Esophagus muscularis mucosa (tissue), 4 donors: ENCODE measurements around the gene SPINK4. TPM values are rescaled to one million over a fixed set of nuclear protein-coding genes. Genes with fewer than 3 reads are reported as not detected.

ENCODE experiments used
- DNase-seq: peaks from one replicate; pipeline ENCODE4 v3.0.0-alpha.2; 2017; ENCODE audit errors: extremely low spot score
- H3K27ac ChIP-seq, 4 donors: fragments of 200-600 bp; sonication (generic); replicated peaks in 1 of 4; 1 replicate in 3 of 4; 2 replicates in 1 of 4; pipeline ENCODE4 v1.5.1; 2016 to 2019; ENCODE audit warnings: mild to moderate bottlenecking in 1 of 4
- H3K27me3 ChIP-seq, 4 donors: fragments of 200-600 bp; sonication (generic); one replicate each; pipeline versions ENCODE4 v1.5.1 to v1.6.0; 2016 to 2019
- H3K36me3 ChIP-seq, 4 donors: fragments of 200-600 bp; sonication (generic); one replicate each; pipeline ENCODE4 v1.5.1; 2016 to 2019
- H3K4me1 ChIP-seq, 4 donors: fragments of 200-600 bp; sonication (generic); one replicate each; pipeline ENCODE4 v1.5.1; 2016 to 2019
- H3K4me3 ChIP-seq, 4 donors: fragments of 200-600 bp; sonication (generic); 1 replicate in 2 of 4; 2 replicates in 2 of 4; pipeline ENCODE4 v1.5.1; 2016 to 2019; ENCODE audit warnings: mild to moderate bottlenecking in 4 of 4, moderate library complexity in 1 of 4
- H3K9me3 ChIP-seq, 4 donors: fragments of 200-600 bp; sonication (generic); 1 replicate in 3 of 4; 2 replicates in 1 of 4; pipeline ENCODE4 v1.5.1; 2016 to 2019
- EP300 ChIP-seq: sonication (generic); formaldehyde crosslinking; IDR thresholded peaks from one replicate; pipeline ENCODE4 v1.6.1; 2017; ENCODE audit warnings: antibody characterized with exemption
- POLR2A ChIP-seq: fragments of 450-650 bp; IDR thresholded peaks from one replicate; pipeline ENCODE4 v1.6.1; 2017; ENCODE audit warnings: antibody characterized with exemption, moderate library complexity, mild to moderate bottlenecking, low read depth
- POLR2AphosphoS5 ChIP-seq, 2 donors: sonication (generic); formaldehyde crosslinking; IDR thresholded peaks; one replicate each; pipeline ENCODE4 v1.6.1; 2017; ENCODE audit warnings: antibody characterized with exemption in 2 of 2
- WGBS: methylation state at CpG from one replicate; pipeline ENCODE4 v1.1.5; 2018; 5-methylcytosine and 5-hydroxymethylcytosine counted together
- intact Hi-C: fragments of 100-400 bp; cut with DNase I; formaldehyde crosslinking; loops from one replicate; pipeline ENCODE4 v1.15.1; 2023
- total RNA-seq, 4 donors: library from RNA; depleted of rRNA; stranded (reverse); fragments of >200 nt; gene quantifications; one replicate each; pipeline versions ENCODE4 v1.1.0 to v1.2.1, GENCODE V29; 2016
- TF ChIP-seq, protein P1 (sequence below), 3 experiments: fragments of 200-600 bp in 2 of 3; fragments of 450-650 bp in 1 of 3; sonication (generic) in 2 of 3; IDR thresholded peaks; one replicate each; pipeline ENCODE4 v1.5.1; 2017 to 2019; ENCODE audit warnings: antibody characterized with exemption in 3 of 3, mild to moderate bottlenecking in 2 of 3, moderate library complexity in 1 of 3

SPINK4 gene
- total RNA-seq, 4 donors from 2014 or later: not detected

GRCh38 chr9:33289936-33290246 is 49.9 kb downstream of the SPINK4 start:
- no peak for DNase-seq
- TF ChIP-seq POLR2AphosphoS5 (IDR thresholded peaks at IDR 0.05) (no peak), EP300 (no peak), POLR2A (no peak)
- TF ChIP-seq, protein P1, sequence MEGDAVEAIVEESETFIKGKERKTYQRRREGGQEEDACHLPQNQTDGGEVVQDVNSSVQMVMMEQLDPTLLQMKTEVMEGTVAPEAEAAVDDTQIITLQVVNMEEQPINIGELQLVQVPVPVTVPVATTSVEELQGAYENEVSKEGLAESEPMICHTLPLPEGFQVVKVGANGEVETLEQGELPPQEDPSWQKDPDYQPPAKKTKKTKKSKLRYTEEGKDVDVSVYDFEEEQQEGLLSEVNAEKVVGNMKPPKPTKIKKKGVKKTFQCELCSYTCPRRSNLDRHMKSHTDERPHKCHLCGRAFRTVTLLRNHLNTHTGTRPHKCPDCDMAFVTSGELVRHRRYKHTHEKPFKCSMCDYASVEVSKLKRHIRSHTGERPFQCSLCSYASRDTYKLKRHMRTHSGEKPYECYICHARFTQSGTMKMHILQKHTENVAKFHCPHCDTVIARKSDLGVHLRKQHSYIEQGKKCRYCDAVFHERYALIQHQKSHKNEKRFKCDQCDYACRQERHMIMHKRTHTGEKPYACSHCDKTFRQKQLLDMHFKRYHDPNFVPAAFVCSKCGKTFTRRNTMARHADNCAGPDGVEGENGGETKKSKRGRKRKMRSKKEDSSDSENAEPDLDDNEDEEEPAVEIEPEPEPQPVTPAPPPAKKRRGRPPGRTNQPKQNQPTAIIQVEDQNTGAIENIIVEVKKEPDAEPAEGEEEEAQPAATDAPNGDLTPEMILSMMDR (IDR thresholded peaks at IDR 0.05): no peak
- Histone ChIP-seq H3K9me3 (no peaks in the 10 kb centered on the region), H3K4me3 (peak overlapping the region; percentile 78 to 89 (median 88)), H3K27ac (peak overlapping the region; percentile 97 to 100 (median 99)), H3K27me3 (no peaks in the 10 kb centered on the region), H3K36me3 (peaks cover 0 to 35% (median 16%) of the 10 kb centered on the region in 4 donors), H3K4me1 (peaks cover 46 to 64% (median 56%) of the 10 kb centered on the region in 4 donors)
- intact Hi-C loops: loop anchor here (5.0 to 10.0 kb wide), 3 partner anchors 37 to 185 kb away; partner anchors contain the start of gene NOL6
- 0% methylated on average over 14 of the region's 14 CpGs for WGBS

- peak within 1 kb of the TSS; percentile 78 to 89 (median 88) for H3K4me3 ChIP-seq
- H3K36me3 ChIP-seq: peaks cover 2 to 36% (median 20%) of the 10 kb centered on the region in 4 donors
- peak within 1 kb of the TSS; percentile 97 to 100 (median 99) for H3K27ac ChIP-seq
- TF ChIP-seq EP300: peak; percentile 37
- peak; percentile 99 to 100 for TF ChIP-seq POLR2AphosphoS5 (IDR thresholded peaks at IDR 0.05)
- TF ChIP-seq, protein P1 (IDR thresholded peaks at IDR 0.05): peak in 1 of 3 experiments; percentile 21
- TF ChIP-seq POLR2A: peak; percentile 62
- peak; percentile 100 for DNase-seq
- peaks cover 47 to 68% (median 62%) of the 10 kb centered on the region in 4 donors for H3K4me1 ChIP-seq
- H3K27me3 ChIP-seq: no peaks in the 10 kb centered on the region
- intact Hi-C loops: loop anchor here (5.0 kb wide), 1 partner anchor 37 kb away; no protein-coding TSS in a partner anchor
- under 1% methylated on average over 53 of the region's 63 CpGs for WGBS
- H3K9me3 ChIP-seq: no peaks in the 10 kb centered on the region
Measured at GRCh38 chr9:33290247-33291030, 50.5 kb downstream of the SPINK4 start, which contains the start of gene NFX1. Gene NFX1, plus strand, starts transcription at chr9:33290516. Its CDS starts 57 bp downstream, at chr9:33290573.

DNA sequence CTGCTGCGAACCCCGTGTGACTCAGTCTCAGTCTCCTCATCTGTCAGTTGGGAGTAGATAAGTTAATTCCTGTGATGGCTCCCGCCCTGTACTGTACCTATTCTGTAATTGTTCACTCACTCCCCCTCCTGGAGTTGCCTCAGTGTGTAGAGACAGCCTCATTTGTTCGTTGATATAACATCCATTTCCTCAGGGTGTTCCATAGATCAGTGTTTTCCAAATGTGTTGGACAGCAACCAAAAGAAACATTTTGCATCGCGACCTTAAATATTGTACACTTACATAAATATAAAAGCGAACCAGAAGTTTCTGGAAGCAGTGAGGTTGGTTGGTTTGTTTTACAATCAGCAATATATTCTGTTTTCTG is 51.0 kb downstream of the SPINK4 start:
- WGBS: 14% methylated on average over 7 of the region's 7 CpGs
- H3K27me3 ChIP-seq: no peaks in the 10 kb centered on the region
- peak overlapping the region; percentile 97 to 100 (median 99) for H3K27ac ChIP-seq
- no peak for DNase-seq
- H3K36me3 ChIP-seq: peaks cover 8 to 36% (median 22%) of the 10 kb centered on the region in 4 donors
- no peaks in the 10 kb centered on the region for H3K9me3 ChIP-seq
- TF ChIP-seq POLR2AphosphoS5 (IDR thresholded peaks at IDR 0.05) (no peak), POLR2A (no peak), EP300 (no peak)
- TF ChIP-seq, protein P1 (IDR thresholded peaks at IDR 0.05): no peak
- H3K4me3 ChIP-seq: peak overlapping the region; percentile 78 to 89 (median 88)
- peaks cover 52 to 74% (median 68%) of the 10 kb centered on the region in 4 donors for H3K4me1 ChIP-seq
- intact Hi-C loops: loop anchor here (5.0 kb wide), 1 partner anchor 36 kb away; no protein-coding TSS in a partner anchor

GRCh38 chr9:33291901-33292300 is 51.9 kb downstream of the SPINK4 start:
- Histone ChIP-seq H3K27ac (peak overlapping the region; percentile 97 to 100 (median 99)), H3K4me3 (no peak overlapping the region), H3K9me3 (no peaks in the 10 kb centered on the region), H3K36me3 (peaks cover 16 to 41% (median 31%) of the 10 kb centered on the region in 4 donors), H3K27me3 (no peaks in the 10 kb centered on the region), H3K4me1 (peaks cover 57 to 77% (median 73%) of the 10 kb centered on the region in 4 donors)
- no peak for TF ChIP-seq POLR2AphosphoS5 (IDR thresholded peaks at IDR 0.05)
- TF ChIP-seq, protein P1 (IDR thresholded peaks at IDR 0.05): no peak
- TF ChIP-seq EP300: no peak
- TF ChIP-seq POLR2A: no peak
- DNase-seq: no peak
- WGBS: 94% methylated on average over 5 of the region's 5 CpGs
- intact Hi-C loops: loop anchor here (5.0 kb wide), 1 partner anchor 35 kb away; no protein-coding TSS in a partner anchor
